HepG2 (cell line): Measurements from ENCODE around the gene SSC5D. TPM values are rescaled to one million over a fixed set of nuclear protein-coding genes. Genes with fewer than 3 reads are reported as not detected.
A peak's percentile ranks its signal among the peaks of the same experiment; 100 is the strongest.

Source experiments
- AGO2 ChIP-seq: fragments of 200-400 bp; formaldehyde crosslinking; optimal IDR thresholded peaks from 2 replicates; pipeline ENCODE3; 2017; ENCODE audit warnings: mild to moderate bottlenecking, low read depth, low read length, moderate library complexity
- ARNTL ChIP-seq: sonication (generic); formaldehyde crosslinking; IDR thresholded peaks from 2 replicates; pipeline ENCODE4 v1.4.0; 2020; ENCODE audit warnings: mild to moderate bottlenecking, missing genetic modification reagents
- IRX3 ChIP-seq: sonication (generic); formaldehyde crosslinking; IDR thresholded peaks from 2 replicates; pipeline ENCODE4 v1.8.1; 2023; ENCODE audit warnings: mild to moderate bottlenecking, low read depth, missing genetic modification reagents, borderline replicate concordance
- MAFK ChIP-seq, 2 experiments: IDR thresholded peaks in 1 of 2; conservative IDR thresholded peaks in 1 of 2; 2 replicates each; pipeline ENCODE4 v1.6.1; 2011; ENCODE audit warnings: improper control_type of control experiment in 2 of 2, low read length in 2 of 2
- PATZ1 ChIP-seq: sonication (generic); formaldehyde crosslinking; IDR thresholded peaks from 2 replicates; pipeline ENCODE4 v1.4.0; 2020; ENCODE audit warnings: missing genetic modification reagents
- PCBP1 ChIP-seq: fragments of 200-400 bp; formaldehyde crosslinking; IDR thresholded peaks from 2 replicates; pipeline ENCODE4 v1.6.1; 2017; ENCODE audit warnings: mild to moderate bottlenecking, low read depth, low read length, borderline replicate concordance
- RBM39 ChIP-seq: fragments of 200-400 bp; formaldehyde crosslinking; IDR thresholded peaks from one replicate; pipeline ENCODE4 v1.6.1; 2018; ENCODE audit warnings: antibody characterized with exemption, mild to moderate bottlenecking, low read depth, low read length; ENCODE audit not compliant: poor library complexity, severe bottlenecking
- THAP8 ChIP-seq: sonication (generic); formaldehyde crosslinking; IDR thresholded peaks from 2 replicates; pipeline ENCODE4 v1.5.1; 2020; ENCODE audit warnings: missing genetic modification reagents, mild to moderate bottlenecking, borderline replicate concordance
- ZFP36L2 ChIP-seq: sonication (generic); formaldehyde crosslinking; IDR thresholded peaks from 2 replicates; pipeline ENCODE4 v1.4.0; 2020; ENCODE audit warnings: missing genetic modification reagents
- ZNF10 ChIP-seq: sonication (generic); formaldehyde crosslinking; IDR thresholded peaks from 2 replicates; pipeline ENCODE4 v1.4.0; 2020; ENCODE audit warnings: mild to moderate bottlenecking, low read depth, missing genetic modification reagents, borderline replicate concordance
- ZNF20 ChIP-seq: sonication (generic); formaldehyde crosslinking; IDR thresholded peaks from 2 replicates; pipeline ENCODE4 v1.4.0; 2020; ENCODE audit warnings: mild to moderate bottlenecking, moderate library complexity, missing genetic modification reagents
- ZNF570 ChIP-seq: sonication (generic); formaldehyde crosslinking; IDR thresholded peaks from 2 replicates; pipeline ENCODE4 v1.4.0; 2020; ENCODE audit warnings: mild to moderate bottlenecking, missing genetic modification reagents, borderline replicate concordance
- ZNF710 ChIP-seq: sonication (generic); formaldehyde crosslinking; IDR thresholded peaks from 2 replicates; pipeline ENCODE4 v1.5.0; 2020; ENCODE audit warnings: mild to moderate bottlenecking, missing genetic modification reagents, borderline replicate concordance
- polyA plus RNA-seq, 8 experiments: library from polyadenylated mRNA; depleted of rRNA in 3 of 8; stranded (reverse) in 7 of 8; unstranded in 1 of 8; fragments of >200 nt; fragmentation: Illumina TruSeq in 4 of 8; extraction: Trizol in 4 of 8; gene quantifications; 2 replicates each; pipeline versions ENCODE4 v1.2.1 to v1.2.3, GENCODE V29; 2011 to 2016; ENCODE audit warnings: low read depth in 4 of 8, missing spikeins in 1 of 8, mixed read lengths in 1 of 8; ENCODE audit not compliant: insufficient read depth in 1 of 8
- total RNA-seq, 5 experiments: library from RNA; depleted of rRNA; stranded (reverse); fragments of >200 nt; fragmentation: Illumina TruSeq; extraction: Trizol; gene quantifications; 2 replicates each; pipeline ENCODE4 v1.2.3, GENCODE V29; 2016; ENCODE audit warnings: low read depth in 1 of 5
- TF ChIP-seq, protein P1 (sequence below): sonication (generic); formaldehyde crosslinking; IDR thresholded peaks from 2 replicates; pipeline ENCODE4 v1.4.0; 2020; ENCODE audit warnings: missing genetic modification reagents, mild to moderate bottlenecking, borderline replicate concordance
- TF ChIP-seq, protein P2 (sequence below): sonication (generic); formaldehyde crosslinking; IDR thresholded peaks from 2 replicates; pipeline ENCODE4 v1.4.0; 2020; ENCODE audit warnings: missing genetic modification reagents

Gene SSC5D
- total and polyA plus RNA-seq, 2 of the 13 experiments (the other 11 are each of a cell fraction or from before 2014, with no cell fraction given), result not detected

- 0 out of 2 replicates have a peak, but pooled peaks have one; percentile 16 for TF ChIP-seq PATZ1
- TF ChIP-seq IRX3 (CRISPR knock-in tag), result no peak
- no peak for TF ChIP-seq MAFK (conservative IDR thresholded peaks at IDR 0.05 in 1 of 2, IDR thresholded peaks at IDR 0.05 in 1 of 2; ENCODE audit: low read length in 2 of 2)
- no peak for TF ChIP-seq PCBP1
- peak; percentile 45 for TF ChIP-seq RBM39
- no peak for TF ChIP-seq ZNF710 (CRISPR knock-in tag)
- TF ChIP-seq ZFP36L2, result no peak
- no peak for TF ChIP-seq ZNF570 (CRISPR knock-in tag)
- no peak for TF ChIP-seq ZNF20 (CRISPR knock-in tag)
- no peak for TF ChIP-seq ZNF10 (CRISPR knock-in tag)
- TF ChIP-seq, protein P1, sequence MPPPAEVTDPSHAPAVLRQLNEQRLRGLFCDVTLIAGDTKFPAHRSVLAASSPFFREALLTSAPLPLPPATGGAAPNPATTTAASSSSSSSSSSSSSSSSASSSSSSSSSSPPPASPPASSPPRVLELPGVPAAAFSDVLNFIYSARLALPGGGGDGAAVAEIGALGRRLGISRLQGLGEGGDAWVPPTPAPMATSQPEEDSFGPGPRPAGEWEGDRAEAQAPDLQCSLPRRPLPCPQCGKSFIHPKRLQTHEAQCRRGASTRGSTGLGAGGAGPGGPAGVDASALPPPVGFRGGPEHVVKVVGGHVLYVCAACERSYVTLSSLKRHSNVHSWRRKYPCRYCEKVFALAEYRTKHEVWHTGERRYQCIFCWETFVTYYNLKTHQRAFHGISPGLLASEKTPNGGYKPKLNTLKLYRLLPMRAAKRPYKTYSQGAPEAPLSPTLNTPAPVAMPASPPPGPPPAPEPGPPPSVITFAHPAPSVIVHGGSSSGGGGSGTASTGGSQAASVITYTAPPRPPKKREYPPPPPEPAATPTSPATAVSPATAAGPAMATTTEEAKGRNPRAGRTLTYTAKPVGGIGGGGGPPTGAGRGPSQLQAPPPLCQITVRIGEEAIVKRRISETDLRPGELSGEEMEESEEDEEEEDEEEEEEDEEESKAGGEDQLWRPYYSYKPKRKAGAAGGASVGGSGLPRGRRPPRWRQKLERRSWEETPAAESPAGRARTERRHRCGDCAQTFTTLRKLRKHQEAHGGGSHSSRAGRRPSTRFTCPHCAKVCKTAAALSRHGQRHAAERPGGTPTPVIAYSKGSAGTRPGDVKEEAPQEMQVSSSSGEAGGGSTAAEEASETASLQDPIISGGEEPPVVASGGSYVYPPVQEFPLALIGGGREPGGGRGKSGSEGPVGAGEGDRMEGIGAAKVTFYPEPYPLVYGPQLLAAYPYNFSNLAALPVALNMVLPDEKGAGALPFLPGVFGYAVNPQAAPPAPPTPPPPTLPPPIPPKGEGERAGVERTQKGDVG, result no peak
- TF ChIP-seq ARNTL (CRISPR knock-in tag), result no peak
- no peak for TF ChIP-seq THAP8 (CRISPR knock-in tag)
- TF ChIP-seq AGO2, result peak; percentile 68
- TF ChIP-seq, protein P2, sequence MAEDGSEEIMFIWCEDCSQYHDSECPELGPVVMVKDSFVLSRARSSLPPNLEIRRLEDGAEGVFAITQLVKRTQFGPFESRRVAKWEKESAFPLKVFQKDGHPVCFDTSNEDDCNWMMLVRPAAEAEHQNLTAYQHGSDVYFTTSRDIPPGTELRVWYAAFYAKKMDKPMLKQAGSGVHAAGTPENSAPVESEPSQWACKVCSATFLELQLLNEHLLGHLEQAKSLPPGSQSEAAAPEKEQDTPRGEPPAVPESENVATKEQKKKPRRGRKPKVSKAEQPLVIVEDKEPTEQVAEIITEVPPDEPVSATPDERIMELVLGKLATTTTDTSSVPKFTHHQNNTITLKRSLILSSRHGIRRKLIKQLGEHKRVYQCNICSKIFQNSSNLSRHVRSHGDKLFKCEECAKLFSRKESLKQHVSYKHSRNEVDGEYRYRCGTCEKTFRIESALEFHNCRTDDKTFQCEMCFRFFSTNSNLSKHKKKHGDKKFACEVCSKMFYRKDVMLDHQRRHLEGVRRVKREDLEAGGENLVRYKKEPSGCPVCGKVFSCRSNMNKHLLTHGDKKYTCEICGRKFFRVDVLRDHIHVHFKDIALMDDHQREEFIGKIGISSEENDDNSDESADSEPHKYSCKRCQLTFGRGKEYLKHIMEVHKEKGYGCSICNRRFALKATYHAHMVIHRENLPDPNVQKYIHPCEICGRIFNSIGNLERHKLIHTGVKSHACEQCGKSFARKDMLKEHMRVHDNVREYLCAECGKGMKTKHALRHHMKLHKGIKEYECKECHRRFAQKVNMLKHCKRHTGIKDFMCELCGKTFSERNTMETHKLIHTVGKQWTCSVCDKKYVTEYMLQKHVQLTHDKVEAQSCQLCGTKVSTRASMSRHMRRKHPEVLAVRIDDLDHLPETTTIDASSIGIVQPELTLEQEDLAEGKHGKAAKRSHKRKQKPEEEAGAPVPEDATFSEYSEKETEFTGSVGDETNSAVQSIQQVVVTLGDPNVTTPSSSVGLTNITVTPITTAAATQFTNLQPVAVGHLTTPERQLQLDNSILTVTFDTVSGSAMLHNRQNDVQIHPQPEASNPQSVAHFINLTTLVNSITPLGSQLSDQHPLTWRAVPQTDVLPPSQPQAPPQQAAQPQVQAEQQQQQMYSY (CRISPR knock-in tag), result no peak
These were observed 36.1 kb upstream of the SSC5D start (continued) for GRCh38 chr19:55451965-55452748.
